Rectal smooth muscle tissue (tissue), 1 donor: ENCODE measurements around the gene CPXM1.

Experiments
- H3K27ac ChIP-seq: one replicate; pipeline ENCODE4 v1.7.0; 2013; ENCODE audit warnings: low read depth, low read length, inconsistent platforms
- H3K27me3 ChIP-seq: one replicate; pipeline ENCODE4 v1.7.0; 2013; ENCODE audit warnings: low read length; ENCODE audit not compliant: control insufficient read depth, insufficient read depth
- H3K36me3 ChIP-seq: one replicate; pipeline ENCODE4 v1.7.0; 2013; ENCODE audit warnings: low read length; ENCODE audit not compliant: control insufficient read depth, insufficient read depth
- H3K4me1 ChIP-seq: one replicate; pipeline ENCODE4 v1.7.0; 2013; ENCODE audit warnings: low read length; ENCODE audit not compliant: control insufficient read depth, insufficient read depth
- H3K4me3 ChIP-seq: one replicate; pipeline ENCODE4 v1.7.0; 2013; ENCODE audit warnings: low read length
- H3K9ac ChIP-seq: one replicate; pipeline ENCODE4 v1.7.0; 2013; ENCODE audit warnings: low read length

CPXM1 gene

DNA sequence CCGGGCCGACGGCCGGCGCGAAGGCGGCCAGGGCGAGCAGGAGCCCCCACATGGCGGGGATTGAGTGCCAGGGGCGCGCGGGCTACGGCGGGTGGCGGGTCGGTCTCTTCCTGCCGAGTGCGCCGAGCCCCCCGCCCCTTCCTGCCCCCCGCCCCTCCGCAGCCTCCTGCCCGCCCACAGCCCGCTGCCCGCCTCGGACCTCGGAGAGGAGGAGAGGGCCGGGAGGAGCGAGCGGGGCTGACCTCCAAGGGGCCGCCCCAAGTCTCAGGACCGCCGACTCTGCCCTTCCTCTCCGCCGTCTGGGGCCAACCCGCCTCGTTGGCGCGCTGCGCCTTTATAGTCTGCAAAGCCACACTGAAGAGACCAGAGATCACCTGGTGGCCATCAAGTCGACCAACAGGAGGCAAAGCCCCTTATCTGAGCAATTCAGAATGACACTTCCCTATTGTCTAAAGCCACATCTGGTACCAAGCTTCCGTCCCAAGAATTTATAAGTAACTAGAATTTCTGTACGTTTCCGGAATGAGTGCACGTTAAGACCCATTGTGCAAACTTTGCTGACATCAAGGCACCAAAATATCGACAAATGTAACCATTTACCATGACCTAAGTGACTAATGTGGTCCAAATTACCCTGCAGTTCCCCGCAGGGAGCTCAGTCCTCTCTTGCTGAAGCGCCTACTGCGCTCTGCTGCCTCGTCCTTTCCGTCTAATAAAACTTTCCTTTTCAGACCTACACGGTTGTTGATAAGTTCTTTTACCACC lies at the start of gene CPXM1:
TSS of gene CPXM1 (minus strand) at position 107 of the 765 bp plus-strand sequence. CDS start at position 52, 55 bp downstream.
- H3K4me3 ChIP-seq: peak within 1 kb of the TSS; percentile 50
- H3K9ac ChIP-seq: no peak within 1 kb of the TSS
- H3K36me3 ChIP-seq: no peaks in the 10 kb centered on the region
- no peak within 1 kb of the TSS for H3K27ac ChIP-seq
- H3K27me3 ChIP-seq: peaks cover 14% of the 10 kb centered on the region
- H3K4me1 ChIP-seq: no peaks in the 10 kb centered on the region

DNA sequence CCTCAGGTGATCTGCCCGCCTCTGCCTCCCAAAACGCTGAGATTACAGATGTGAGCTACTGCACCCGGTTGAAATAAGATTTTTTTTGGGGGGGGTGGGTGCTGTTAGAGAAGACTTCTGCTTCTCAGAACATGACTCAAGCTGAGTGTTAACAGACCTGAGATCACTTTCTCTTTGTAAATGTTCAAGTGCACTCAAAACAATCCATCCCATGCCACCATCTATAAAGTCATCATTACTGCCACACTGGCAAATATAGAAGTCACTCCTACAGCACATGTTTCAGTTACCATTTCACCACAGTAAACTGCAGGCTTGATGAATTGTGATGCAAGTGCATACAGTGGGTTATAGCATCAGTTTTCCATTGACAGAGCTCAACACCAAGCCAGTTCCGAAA lies 49.1 kb upstream of the CPXM1 start:
- Histone ChIP-seq H3K27ac (no peak overlapping the region), H3K9ac (no peak overlapping the region), H3K4me1 (no peaks in the 10 kb centered on the region), H3K4me3 (no peak overlapping the region), H3K27me3 (no peaks in the 10 kb centered on the region), H3K36me3 (no peaks in the 10 kb centered on the region)

GRCh38 chr20:2847802-2848201 lies 47.4 kb upstream of the CPXM1 start:
- no peaks in the 10 kb centered on the region for H3K36me3 ChIP-seq
- no peaks in the 10 kb centered on the region for H3K4me1 ChIP-seq
- no peak overlapping the region for H3K27ac ChIP-seq
- H3K27me3 ChIP-seq: no peaks in the 10 kb centered on the region
- H3K4me3 ChIP-seq: no peak overlapping the region
- no peak overlapping the region for H3K9ac ChIP-seq

DNA sequence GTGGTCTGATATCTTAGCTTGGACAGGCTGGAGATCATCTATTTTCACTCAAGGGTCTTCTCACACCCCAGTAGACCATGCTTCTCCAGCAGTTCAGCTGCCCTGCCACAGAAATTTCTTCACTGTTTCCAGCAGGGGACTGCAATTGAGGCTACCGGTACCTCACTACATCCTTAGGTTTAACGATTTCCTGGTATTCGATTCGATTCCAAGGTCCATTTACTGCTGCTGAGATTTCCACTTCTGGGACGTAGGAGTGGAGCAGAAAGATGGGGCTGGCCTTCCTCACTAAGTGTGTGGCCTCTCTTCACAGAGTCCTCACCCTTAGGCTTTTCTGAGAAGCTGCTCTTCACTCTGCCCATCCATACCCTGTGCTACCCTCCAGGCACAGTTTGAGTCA lies 46.3 kb upstream of the CPXM1 start:
- Histone ChIP-seq H3K4me3 (no peak overlapping the region), H3K36me3 (no peaks in the 10 kb centered on the region), H3K27me3 (no peaks in the 10 kb centered on the region), H3K4me1 (no peaks in the 10 kb centered on the region), H3K9ac (no peak overlapping the region), H3K27ac (no peak overlapping the region)

GRCh38 chr20:2845607-2846006 lies 45.2 kb upstream of the CPXM1 start:
- H3K4me1 ChIP-seq: peaks cover 3% of the 10 kb centered on the region
- no peak overlapping the region for H3K4me3 ChIP-seq

GRCh38 chr20:2840967-2841531 lies 40.6 kb upstream of the CPXM1 start:
- Histone ChIP-seq H3K36me3 (no peaks in the 10 kb centered on the region), H3K4me1 (peaks cover 3% of the 10 kb centered on the region), H3K27me3 (no peaks in the 10 kb centered on the region), H3K27ac (peak overlapping the region; percentile 72), H3K4me3 (peak overlapping the region; percentile 91), H3K9ac (peak overlapping the region; percentile 58)

More at GRCh38 chr20:2845607-2846006, 45.2 kb upstream of the CPXM1 start:
- no peak overlapping the region for H3K9ac ChIP-seq
- no peaks in the 10 kb centered on the region for H3K27me3 ChIP-seq
- H3K27ac ChIP-seq: no peak overlapping the region
- H3K36me3 ChIP-seq: no peaks in the 10 kb centered on the region

DNA sequence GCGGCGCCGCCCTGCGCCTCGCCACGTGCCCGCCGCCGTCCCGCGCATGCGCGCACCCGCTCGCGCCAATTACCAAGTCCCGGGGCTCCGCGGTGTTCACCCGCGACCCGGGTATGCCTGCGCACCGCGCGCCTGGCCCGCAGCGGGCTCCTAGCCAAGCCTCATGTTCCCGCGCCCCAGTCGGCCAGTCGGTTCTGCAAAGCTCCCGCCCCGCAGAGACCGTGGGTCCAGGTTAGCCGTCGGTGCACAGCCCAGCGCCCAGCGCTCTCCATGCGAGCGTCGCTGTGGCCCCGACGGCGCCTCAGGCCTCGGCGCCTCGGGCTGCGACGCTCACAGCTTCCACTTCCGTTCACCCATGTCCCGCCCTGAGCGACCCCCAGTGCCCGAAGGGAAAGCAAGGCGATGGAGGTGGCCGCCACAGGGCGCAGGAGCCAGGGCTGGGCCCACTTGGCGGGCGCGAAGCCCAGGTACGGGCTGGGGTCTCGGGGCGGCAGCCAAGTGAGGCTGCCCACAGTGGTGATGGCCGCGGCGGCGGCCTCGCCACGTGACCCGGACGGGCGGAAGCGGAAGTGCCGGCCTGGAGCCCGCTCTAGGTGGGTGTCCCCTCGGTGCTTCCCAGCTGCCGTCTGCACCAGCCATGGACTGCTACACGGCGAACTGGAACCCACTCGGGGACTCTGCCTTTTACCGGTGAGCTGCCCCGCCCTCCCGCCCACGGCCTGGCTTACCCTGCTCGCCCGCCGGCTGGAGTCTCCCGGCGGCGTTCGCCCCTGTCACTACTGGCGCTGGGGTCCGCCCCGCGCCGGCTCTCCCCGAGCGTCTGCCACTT lies 39.9 kb upstream of the CPXM1 start, which contains the start of the genes PCED1A and VPS16:
TSS of gene PCED1A (minus strand) at position 518 of the 829 bp plus-strand sequence. CDS start 743 bp downstream, outside the sequence.
TSS of gene VPS16 (plus strand) at position 608 of the 829 bp plus-strand sequence. CDS start at position 638, 30 bp downstream.
- peak within 1 kb of the TSS; percentile 96 for H3K27ac ChIP-seq
- H3K4me1 ChIP-seq: peaks cover 3% of the 10 kb centered on the region
- H3K27me3 ChIP-seq: no peaks in the 10 kb centered on the region
- no peaks in the 10 kb centered on the region for H3K36me3 ChIP-seq
- H3K9ac ChIP-seq: peak within 1 kb of the TSS; percentile 99
- peak within 1 kb of the TSS; percentile 91 for H3K4me3 ChIP-seq

DNA sequence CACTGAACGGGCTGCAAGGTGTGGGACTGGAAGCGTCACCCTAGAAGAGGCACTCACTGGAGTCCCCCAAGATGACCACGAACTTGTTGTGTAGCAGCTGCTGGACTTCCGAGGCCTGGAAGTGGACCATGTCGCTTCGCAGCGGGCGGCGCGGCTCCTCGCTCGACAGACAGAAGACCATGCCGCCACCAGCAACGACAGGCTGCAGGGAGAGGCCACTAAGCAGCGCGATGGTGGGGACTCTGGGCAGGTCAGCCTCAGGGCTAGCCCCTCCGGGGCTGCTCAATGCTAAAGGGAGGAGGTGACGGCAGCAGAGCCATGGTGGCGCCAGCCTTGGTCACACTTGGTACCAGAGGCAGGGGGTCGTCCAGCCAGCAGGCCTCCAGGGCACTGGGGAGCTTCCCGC lies 39.3 kb upstream of the CPXM1 start:
- Histone ChIP-seq H3K36me3 (no peaks in the 10 kb centered on the region), H3K4me3 (peak overlapping the region; percentile 91), H3K4me1 (peaks cover 3% of the 10 kb centered on the region), H3K9ac (peak overlapping the region; percentile 99), H3K27me3 (no peaks in the 10 kb centered on the region), H3K27ac (peak overlapping the region; percentile 96)

DNA sequence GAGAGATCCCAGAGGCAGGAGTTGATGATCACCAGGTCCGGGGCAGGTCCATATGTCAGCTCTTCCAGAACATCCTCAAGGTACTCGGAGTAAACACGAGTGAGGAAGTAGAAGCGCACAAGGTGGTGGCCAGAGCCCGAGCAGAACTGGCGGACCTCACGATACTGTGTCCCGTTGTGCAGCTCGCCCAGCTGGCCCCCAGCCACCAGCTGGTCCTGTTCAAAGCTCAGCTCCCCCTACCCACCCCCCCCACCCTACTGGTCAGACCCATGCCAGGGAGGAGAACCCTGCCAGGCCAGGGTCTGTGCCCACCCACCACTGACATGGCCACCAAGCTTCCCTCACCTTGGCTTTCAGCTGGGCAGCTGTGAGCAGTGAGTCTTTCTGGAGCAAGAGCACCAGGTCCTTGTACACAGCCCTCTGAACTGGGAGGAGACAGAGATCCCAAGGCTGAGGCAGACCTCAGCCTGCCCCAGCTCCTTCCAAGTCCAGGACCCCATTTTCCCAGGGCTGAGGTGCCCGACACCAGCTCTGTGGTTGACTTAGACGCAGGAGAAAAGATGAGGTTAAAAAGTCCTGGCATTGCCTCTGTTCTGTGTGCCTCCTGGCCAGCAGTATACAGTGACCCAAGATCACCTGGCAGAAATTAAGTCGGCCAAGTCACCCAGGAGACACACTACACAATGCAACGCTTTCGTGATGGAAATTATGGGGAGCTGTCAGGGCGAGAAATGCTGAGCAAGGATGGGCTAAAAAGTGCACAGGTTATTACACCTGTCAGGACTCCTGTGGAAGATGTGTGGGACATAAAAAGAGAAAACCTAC lies 38.6 kb upstream of the CPXM1 start:
- peaks cover 3% of the 10 kb centered on the region for H3K4me1 ChIP-seq
- H3K36me3 ChIP-seq: no peaks in the 10 kb centered on the region
- no peaks in the 10 kb centered on the region for H3K27me3 ChIP-seq
- no peak overlapping the region for H3K4me3 ChIP-seq
- H3K27ac ChIP-seq: no peak overlapping the region
- H3K9ac ChIP-seq: no peak overlapping the region

DNA sequence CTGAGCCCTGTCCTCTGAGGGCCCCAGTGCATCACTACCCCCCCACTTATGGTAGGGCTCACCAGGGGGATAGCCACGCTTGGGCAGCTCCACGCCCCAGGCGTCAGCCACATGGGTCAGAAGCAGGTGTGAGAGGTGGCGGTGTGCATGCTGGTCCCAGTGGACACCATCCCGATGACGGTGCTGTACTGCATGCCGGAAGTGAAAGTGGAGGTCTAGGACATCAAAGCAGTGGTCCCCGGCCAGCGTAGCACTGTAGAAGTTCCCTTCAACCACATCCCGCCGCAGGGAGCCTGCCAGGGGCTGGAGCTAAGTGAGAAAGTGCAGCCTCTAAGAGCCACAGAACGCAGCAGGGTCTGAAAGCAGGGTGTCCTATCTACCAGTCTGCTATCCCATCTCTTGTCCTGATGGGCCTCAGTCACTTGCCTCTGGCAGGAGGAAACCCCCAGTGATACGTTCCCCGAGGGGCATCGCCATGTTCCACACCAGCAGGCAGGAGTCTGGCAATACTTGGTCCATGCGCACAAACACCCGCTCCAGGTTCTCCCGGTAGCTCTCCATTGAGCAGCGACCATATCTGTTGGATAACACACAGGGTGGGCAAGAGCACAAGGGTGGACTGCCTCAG lies 37.9 kb upstream of the CPXM1 start:
- no peak overlapping the region for H3K4me3 ChIP-seq
- H3K27me3 ChIP-seq: no peaks in the 10 kb centered on the region
- H3K4me1 ChIP-seq: peaks cover 3% of the 10 kb centered on the region
- no peak overlapping the region for H3K9ac ChIP-seq
- no peak overlapping the region for H3K27ac ChIP-seq
- no peaks in the 10 kb centered on the region for H3K36me3 ChIP-seq

DNA sequence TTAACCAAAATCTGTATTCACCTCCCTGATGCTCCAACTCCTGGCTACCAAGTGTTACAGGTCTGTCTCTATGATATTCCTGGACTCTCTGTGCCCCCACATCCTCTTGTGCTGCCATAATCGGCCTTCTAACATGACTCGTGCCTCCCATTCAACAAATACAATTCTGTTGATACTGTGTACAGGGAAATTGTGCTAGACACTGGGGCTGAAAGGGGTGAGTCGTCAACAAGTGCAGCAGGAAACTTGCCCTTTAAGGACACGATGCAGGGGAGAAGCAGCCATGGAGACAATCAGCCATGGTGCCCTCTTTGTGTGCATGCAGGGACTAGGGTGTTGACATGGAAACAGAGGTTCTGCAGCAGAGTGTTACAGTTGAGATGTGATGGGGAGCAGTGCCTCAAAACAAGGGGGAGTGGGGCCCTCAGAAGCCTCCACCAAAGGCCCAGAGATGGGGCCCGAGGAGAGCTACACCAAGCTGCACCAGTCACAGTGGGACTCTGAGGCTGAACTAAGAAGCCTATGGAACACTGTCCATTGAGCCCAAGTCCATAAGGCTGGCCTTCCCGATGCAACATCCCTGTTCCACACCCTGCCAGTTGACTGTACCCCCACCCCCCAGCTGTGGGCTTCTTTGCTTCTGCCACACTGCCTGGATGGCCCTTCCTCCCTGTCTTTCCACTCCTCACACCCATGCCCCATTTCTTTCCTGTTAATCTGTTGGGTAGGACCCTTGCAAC lies 37.0 kb upstream of the CPXM1 start:
- Histone ChIP-seq H3K27me3 (no peaks in the 10 kb centered on the region), H3K4me1 (peaks cover 3% of the 10 kb centered on the region), H3K4me3 (no peak overlapping the region), H3K36me3 (no peaks in the 10 kb centered on the region), H3K9ac (no peak overlapping the region), H3K27ac (no peak overlapping the region)
